B cell (primary cell): ENCODE data around the gene ATP2B3.

Source experiments
- CTCF ChIP-seq: fragments of 200-600 bp; IDR thresholded peaks from one replicate; pipeline ENCODE4 v1.8.0; 2022; ENCODE audit warnings: antibody characterized with exemption, mild to moderate bottlenecking
- EZH2 ChIP-seq: IDR thresholded peaks from 2 replicates; pipeline ENCODE4 v1.6.1; 2012; ENCODE audit warnings: borderline replicate concordance, low read depth, mild to moderate bottlenecking, moderate library complexity, low read length; ENCODE audit not compliant: insufficient read depth, poor library complexity, severe bottlenecking

GRCh38 chrX:153578889-153579288, 61.4 kb downstream of the ATP2B3 start:
- TF ChIP-seq CTCF (no peak), EZH2 (no peak)
